ENCODE data around the gene CLUH. TPM values are rescaled to one million over a fixed set of nuclear protein-coding genes. Genes with fewer than 3 reads are reported as not detected.
A peak's percentile ranks its signal among the peaks of the same experiment; 100 is the strongest.

CLUH gene
- total RNA-seq, 1 experiment from 2014 or later: 175 TPM

GRCh38 chr17:2706911-2707510 is 4.6 kb downstream of the CLUH start:
- POLR2A ChIA-PET: no interaction called here
- RAD21 ChIA-PET (ENCODE audit: low non-redundant PET in 1 of 2, low total read pairs in 2 of 2, uncharacterized antibody in 2 of 2, unreplicated experiment in 2 of 2): no interaction called here

More at GRCh38 chr17:2706911-2707510, 4.6 kb downstream of the CLUH start:
- Histone ChIP-seq H4K20me1 (ENCODE audit: insufficient read depth) (peaks cover 17% of the 10 kb centered on the region; the same call in 1 of the 2 replicates), H3K4me1 (ENCODE audit: control insufficient read depth in 1 of 2, insufficient read depth in 2 of 2, low read length in 2 of 2) (peaks cover 18 to 36% of the 10 kb centered on the region in 2 experiments), H3K4me3 (replicated peaks in 1 of 2; ENCODE audit: low read depth in 1 of 2, low read length in 2 of 2) (no peak overlapping the region), H2AFZ (ENCODE audit: low read depth, low read length, poor library complexity, severe bottlenecking) (no peak overlapping the region), H3K4me2 (ENCODE audit: low read length) (no peak overlapping the region), H3K9me3 (ENCODE audit: control insufficient read depth in 1 of 2, insufficient read depth in 1 of 2, low read depth in 1 of 2, low read length in 2 of 2) (no peaks in the 10 kb centered on the region), H3K79me2 (ENCODE audit: insufficient read depth, low read length) (peaks cover 84% of the 10 kb centered on the region), H3K27ac (ENCODE audit: low read depth, low read length) (peak overlapping the region; percentile 43; the same call in 1 of the 2 replicates), H3K36me3 (ENCODE audit: control insufficient read depth in 1 of 2, insufficient read depth in 2 of 2, low read length in 2 of 2) (peaks cover 12 to 30% of the 10 kb centered on the region in 2 experiments; a peak in 3 of 4 replicates), H3K9me2 (ENCODE audit: insufficient read depth) (no peaks in the 10 kb centered on the region), H3K9ac (ENCODE audit: low read length) (no peak overlapping the region; the same call in 1 of the 2 replicates), H3K27me3 (ENCODE audit: insufficient read depth, low read length) (no peaks in the 10 kb centered on the region)
- intact Hi-C loops (cut with micrococcal nuclease): no loop called here
- DNase-seq (ENCODE audit: low read depth, low spot score) (no peak), ATAC-seq (no peak)
- CTCF ChIA-PET: interaction anchor here (1.1 kb wide), 1 partner anchor 15 kb away, joined by 3 read pairs; no protein-coding TSS in a partner anchor
- BruUV-seq (replicated peaks): no TSS peak
- no peak for TF ChIP-seq ELF1 (IDR thresholded peaks at IDR 0.05; ENCODE audit: borderline replicate concordance, low read depth)
- no peak for TF ChIP-seq CTCF (IDR thresholded peaks at IDR 0.05 in 2 of 3, conservative IDR thresholded peaks at IDR 0.05 in 1 of 3; ENCODE audit: borderline replicate concordance in 1 of 3, insufficient read depth in 1 of 3, low read depth in 2 of 3, low read length in 2 of 3)
- TF ChIP-seq CBX3 (IDR thresholded peaks at IDR 0.05; ENCODE audit: low read depth): no peak
- no peak for TF ChIP-seq EGR1 (IDR thresholded peaks at IDR 0.05; ENCODE audit: low read depth)
- no peak for TF ChIP-seq CEBPB (IDR thresholded peaks at IDR 0.05; ENCODE audit: low read depth)
- no peak for TF ChIP-seq YY1 (IDR thresholded peaks at IDR 0.05; ENCODE audit: extremely low read depth, insufficient replicate concordance, low read depth, low read length)
- TF ChIP-seq ATF3 (IDR thresholded peaks at IDR 0.05): no peak
- TF ChIP-seq MAX (IDR thresholded peaks at IDR 0.05): no peak
- TF ChIP-seq TCF7L2 (IDR thresholded peaks at IDR 0.05; ENCODE audit: borderline replicate concordance, extremely low read depth, insufficient read depth, insufficient read length): no peak
- no peak for TF ChIP-seq POLR2AphosphoS5 (IDR thresholded peaks at IDR 0.05; ENCODE audit: low read depth, low read length)
- TF ChIP-seq POLR2A (IDR thresholded peaks at IDR 0.05; ENCODE audit: borderline replicate concordance, extremely low read depth, insufficient read depth, insufficient read length): no peak
- no peak for TF ChIP-seq SIN3A (IDR thresholded peaks at IDR 0.05; ENCODE audit: low read depth)

Measured in HCT116 (cell line).